ENCODE results near the gene DGKH.

DNA sequence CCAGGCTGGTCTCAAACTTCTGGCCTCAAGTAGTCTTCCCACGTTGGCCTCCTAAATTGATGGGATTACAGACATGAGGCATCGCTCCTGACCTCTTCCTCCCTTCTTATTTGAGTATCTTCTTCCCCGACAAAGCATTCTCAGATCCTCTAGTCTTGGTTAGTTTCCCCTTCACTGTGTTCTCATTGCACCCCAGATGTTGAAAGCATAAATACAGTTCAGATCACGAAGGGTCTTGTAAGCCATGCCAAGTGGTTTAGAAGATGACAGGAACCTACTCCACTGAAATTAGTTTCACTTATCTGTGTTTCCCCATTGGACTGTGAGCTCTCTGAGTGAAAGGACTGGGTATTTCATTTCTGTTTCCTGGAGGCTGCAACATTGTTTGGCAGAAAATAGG is 100.7 kb downstream of the DGKH start:
- TF ChIP-seq, protein P1, sequence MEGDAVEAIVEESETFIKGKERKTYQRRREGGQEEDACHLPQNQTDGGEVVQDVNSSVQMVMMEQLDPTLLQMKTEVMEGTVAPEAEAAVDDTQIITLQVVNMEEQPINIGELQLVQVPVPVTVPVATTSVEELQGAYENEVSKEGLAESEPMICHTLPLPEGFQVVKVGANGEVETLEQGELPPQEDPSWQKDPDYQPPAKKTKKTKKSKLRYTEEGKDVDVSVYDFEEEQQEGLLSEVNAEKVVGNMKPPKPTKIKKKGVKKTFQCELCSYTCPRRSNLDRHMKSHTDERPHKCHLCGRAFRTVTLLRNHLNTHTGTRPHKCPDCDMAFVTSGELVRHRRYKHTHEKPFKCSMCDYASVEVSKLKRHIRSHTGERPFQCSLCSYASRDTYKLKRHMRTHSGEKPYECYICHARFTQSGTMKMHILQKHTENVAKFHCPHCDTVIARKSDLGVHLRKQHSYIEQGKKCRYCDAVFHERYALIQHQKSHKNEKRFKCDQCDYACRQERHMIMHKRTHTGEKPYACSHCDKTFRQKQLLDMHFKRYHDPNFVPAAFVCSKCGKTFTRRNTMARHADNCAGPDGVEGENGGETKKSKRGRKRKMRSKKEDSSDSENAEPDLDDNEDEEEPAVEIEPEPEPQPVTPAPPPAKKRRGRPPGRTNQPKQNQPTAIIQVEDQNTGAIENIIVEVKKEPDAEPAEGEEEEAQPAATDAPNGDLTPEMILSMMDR (conservative IDR thresholded peaks at IDR 0.05 in 1 of 2, IDR thresholded peaks at IDR 0.05 in 1 of 2; ENCODE audit: extremely low read depth in 1 of 2, insufficient read depth in 1 of 2, low read depth in 1 of 2, low read length in 2 of 2), result no peak
- TF ChIP-seq EZH2 (IDR thresholded peaks at IDR 0.05; ENCODE audit: borderline replicate concordance, low read length), result no peak
